Mucosa of descending colon (tissue), 3 donors: ENCODE results near the gene P2RY14. TPM values are rescaled to one million over a fixed set of nuclear protein-coding genes. Genes with fewer than 3 reads are reported as not detected.

Source experiments
- ATAC-seq: fragments of 200-7000 bp; cut with Tn5 transposase; one replicate; pipeline ENCODE4 v1.9.1; 2020; ENCODE audit warnings: mild to moderate bottlenecking, moderate library complexity
- DNase-seq, 3 donors: peaks; one replicate each; pipeline ENCODE4 v3.0.0-alpha.2; 2020
- H3K36me3 ChIP-seq: fragments of 200-600 bp; one replicate; pipeline ENCODE4 v1.8.0; 2021; ENCODE audit warnings: low read depth, mild to moderate bottlenecking
- H3K4me1 ChIP-seq: fragments of 200-600 bp; one replicate; pipeline ENCODE4 v1.8.0; 2021; ENCODE audit warnings: low read depth, mild to moderate bottlenecking
- H3K4me3 ChIP-seq: fragments of 200-600 bp; one replicate; pipeline ENCODE4 v1.8.0; 2021; ENCODE audit warnings: mild to moderate bottlenecking
- H3K9me3 ChIP-seq: fragments of 200-600 bp; one replicate; pipeline ENCODE4 v1.8.0; 2021; ENCODE audit warnings: mild to moderate bottlenecking
- intact Hi-C, 2 donors: fragments of 100-400 bp; cut with DNase I in 1 of 2; cut with micrococcal nuclease in 1 of 2; formaldehyde crosslinking; loops; one replicate each; pipeline versions ENCODE4 v1.11.0 to v1.11.1; 2022; cut with DNase I, micrococcal nuclease
- total RNA-seq, 3 donors: library from RNA; stranded (reverse); fragmentation: NEBNext Ultra II Directional in 2 of 3; extraction: Animal tissue kit (Norgen Biotek cat#: 25700) in 2 of 3; gene quantifications; one replicate each; pipeline versions ENCODE4 v1.2.1 to v1.2.4, GENCODE V29; 2021 to 2023
- TF ChIP-seq, protein P1 (sequence below): fragments of 200-600 bp; IDR thresholded peaks from one replicate; pipeline ENCODE4 v1.8.0; 2022; ENCODE audit warnings: antibody characterized with exemption, mild to moderate bottlenecking
- donor health status: DM: no; HTN: no; CAD: no; lungs with moderate emphysema.
- donor health status: DM: no; HTN: no; CAD: no.
- donor health status: DM: no; HTN: yes; CAD: no.

Gene P2RY14
- total RNA-seq, 3 donors from 2014 or later, result 3.9 to 18.2 (median 4.4) TPM

DNA sequence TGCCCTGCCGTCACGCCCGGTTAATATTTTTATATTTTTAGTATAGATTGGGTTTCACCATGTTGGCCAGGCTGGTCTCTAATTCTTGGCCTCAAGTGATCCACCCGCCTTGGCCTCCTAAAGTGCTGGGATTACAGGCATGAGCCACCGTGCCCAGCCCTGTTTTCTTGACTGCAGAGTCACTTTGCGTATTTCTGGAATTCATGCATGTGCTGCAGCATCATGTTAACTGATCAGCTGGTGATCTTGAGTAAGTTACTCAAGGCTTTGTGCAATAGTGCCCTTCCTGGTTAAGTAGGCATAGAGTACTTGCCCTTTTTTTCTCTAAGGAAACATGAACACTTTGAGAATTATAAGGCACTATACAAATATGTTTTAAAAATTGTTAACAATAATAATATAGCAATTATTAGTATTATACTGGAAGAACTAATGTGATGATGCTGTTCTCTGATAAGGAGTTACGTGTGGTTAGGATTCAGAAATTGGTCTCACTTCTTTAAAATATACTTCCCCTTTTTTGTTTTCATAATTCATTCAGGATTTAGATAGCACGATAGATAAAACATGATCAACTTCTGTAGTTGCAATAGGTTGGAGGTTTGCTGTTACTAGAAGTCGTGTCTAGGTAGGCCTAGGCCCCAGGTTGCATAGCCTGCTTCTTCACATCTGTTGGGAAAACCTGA, 108.9 kb downstream of the P2RY14 start:
- Histone ChIP-seq H3K36me3 (no peaks in the 10 kb centered on the region), H3K9me3 (no peaks in the 10 kb centered on the region), H3K4me3 (no peak overlapping the region), H3K4me1 (peaks cover 8% of the 10 kb centered on the region)
- TF ChIP-seq, protein P1, sequence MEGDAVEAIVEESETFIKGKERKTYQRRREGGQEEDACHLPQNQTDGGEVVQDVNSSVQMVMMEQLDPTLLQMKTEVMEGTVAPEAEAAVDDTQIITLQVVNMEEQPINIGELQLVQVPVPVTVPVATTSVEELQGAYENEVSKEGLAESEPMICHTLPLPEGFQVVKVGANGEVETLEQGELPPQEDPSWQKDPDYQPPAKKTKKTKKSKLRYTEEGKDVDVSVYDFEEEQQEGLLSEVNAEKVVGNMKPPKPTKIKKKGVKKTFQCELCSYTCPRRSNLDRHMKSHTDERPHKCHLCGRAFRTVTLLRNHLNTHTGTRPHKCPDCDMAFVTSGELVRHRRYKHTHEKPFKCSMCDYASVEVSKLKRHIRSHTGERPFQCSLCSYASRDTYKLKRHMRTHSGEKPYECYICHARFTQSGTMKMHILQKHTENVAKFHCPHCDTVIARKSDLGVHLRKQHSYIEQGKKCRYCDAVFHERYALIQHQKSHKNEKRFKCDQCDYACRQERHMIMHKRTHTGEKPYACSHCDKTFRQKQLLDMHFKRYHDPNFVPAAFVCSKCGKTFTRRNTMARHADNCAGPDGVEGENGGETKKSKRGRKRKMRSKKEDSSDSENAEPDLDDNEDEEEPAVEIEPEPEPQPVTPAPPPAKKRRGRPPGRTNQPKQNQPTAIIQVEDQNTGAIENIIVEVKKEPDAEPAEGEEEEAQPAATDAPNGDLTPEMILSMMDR, result no peak
- no peak for DNase-seq
- intact Hi-C loops, result loop anchor here (2.0 to 5.0 kb wide), 2 partner anchors 113 kb away; no protein-coding TSS in a partner anchor
- ATAC-seq, result peak; percentile 11

DNA sequence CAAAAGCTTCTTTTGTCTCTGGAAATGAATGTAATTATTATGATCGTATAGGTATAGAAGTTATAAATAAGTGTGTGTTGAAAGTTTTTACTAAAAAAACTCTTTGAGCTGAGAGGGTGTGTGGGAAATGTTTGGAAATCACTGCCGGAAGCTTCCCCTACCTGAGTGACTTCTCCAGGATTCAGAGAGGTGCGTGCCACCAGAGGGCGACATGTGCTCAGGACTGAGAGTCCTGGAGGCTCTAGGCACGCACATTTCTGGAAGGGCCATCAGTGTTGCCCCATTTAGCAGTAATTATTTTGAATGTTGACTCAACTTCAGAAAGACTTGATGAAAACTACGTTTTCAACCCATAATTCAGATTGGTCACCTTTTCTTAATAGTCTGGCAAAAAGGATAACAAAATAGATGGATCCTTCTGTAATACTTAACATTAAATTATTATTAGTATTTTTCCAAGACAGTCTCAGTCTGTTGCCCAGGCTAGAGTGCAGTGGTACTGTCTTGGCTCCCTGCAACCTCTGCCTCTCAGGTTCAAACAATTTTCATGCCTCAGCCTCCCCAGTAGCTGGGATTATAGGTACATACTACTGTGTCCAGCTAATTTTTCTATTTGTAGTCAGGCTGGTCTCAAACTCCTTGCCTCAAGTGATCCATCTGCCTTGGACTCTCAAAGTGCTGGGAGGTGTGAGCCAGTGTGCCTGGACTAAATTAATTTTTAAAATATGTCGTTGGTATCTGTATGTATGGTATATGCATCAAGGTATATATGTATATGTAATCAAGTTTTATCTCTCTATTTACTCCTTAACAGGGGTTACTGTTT, 109.9 kb downstream of the P2RY14 start:
- intact Hi-C loops, result loop anchor here (2.0 to 5.0 kb wide), 2 partner anchors 114 kb away; no protein-coding TSS in a partner anchor
- peak; percentile 84 to 94 (median 88) for DNase-seq

GRCh38 chr3:151166161-151166560, 112.2 kb downstream of the P2RY14 start:
- no peak overlapping the region for H3K4me3 ChIP-seq
- H3K4me1 ChIP-seq, result peaks cover 8% of the 10 kb centered on the region
- ATAC-seq, result no peak
- intact Hi-C loops, result loop anchor here in 1 of 2 donors (5.0 kb wide), 1 partner anchor 116 kb away; no protein-coding TSS in a partner anchor
- H3K36me3 ChIP-seq, result no peaks in the 10 kb centered on the region
- no peak for DNase-seq
- H3K9me3 ChIP-seq, result no peaks in the 10 kb centered on the region
- TF ChIP-seq, protein P1, result no peak

More for the DNA sequence above, 109.9 kb downstream of the P2RY14 start:
- H3K4me3 ChIP-seq, result no peak overlapping the region
- H3K9me3 ChIP-seq, result no peaks in the 10 kb centered on the region
- H3K36me3 ChIP-seq, result no peaks in the 10 kb centered on the region
- TF ChIP-seq, protein P1, result peak; percentile 61
- H3K4me1 ChIP-seq, result peaks cover 8% of the 10 kb centered on the region
- peak; percentile 85 for ATAC-seq

DNA sequence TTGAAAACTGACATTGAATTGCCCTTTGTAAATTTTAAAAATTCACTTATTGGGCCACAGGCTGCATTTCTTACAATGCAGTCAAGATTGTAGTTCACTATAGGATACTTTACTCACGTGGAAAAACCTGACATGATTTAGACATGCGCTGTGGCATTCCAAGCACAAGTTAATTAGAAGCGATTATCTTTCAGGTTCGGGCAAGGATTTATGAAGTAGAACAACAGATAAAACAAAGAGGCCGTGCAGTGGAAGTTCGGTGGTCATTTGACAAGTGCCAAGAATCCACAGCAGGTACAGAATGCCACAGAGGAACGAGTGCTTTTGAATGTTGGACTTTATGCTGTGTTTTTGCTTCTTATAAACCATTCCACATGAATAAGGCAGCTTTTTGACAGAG, 113.1 kb downstream of the P2RY14 start:
- intact Hi-C loops, result loop anchor here in 1 of 2 donors (5.0 kb wide), 1 partner anchor 117 kb away; no protein-coding TSS in a partner anchor
- no peaks in the 10 kb centered on the region for H3K36me3 ChIP-seq
- TF ChIP-seq, protein P1, result no peak
- ATAC-seq (no peak), DNase-seq (no peak)
- no peak overlapping the region for H3K4me3 ChIP-seq
- H3K4me1 ChIP-seq, result peaks cover 4% of the 10 kb centered on the region
- no peaks in the 10 kb centered on the region for H3K9me3 ChIP-seq

Other genes starting within 250 kb of the P2RY14 start
- 1 to 10 TPM in 1 of 3 donors, under 1 TPM in 2; 0.39 to 2.4 (median 0.55) TPM for gene MED12L, start 192.9 kb downstream of the P2RY14 start, total RNA-seq
- 1 to 10 TPM; 1.3 to 1.5 (median 1.4) TPM for gene GPR171, start 75.3 kb downstream of the P2RY14 start, total RNA-seq
- gene GPR87, start 38.3 kb upstream of the P2RY14 start, total RNA-seq, result not detected
- gene P2RY13, start 51.0 kb upstream of the P2RY14 start, total RNA-seq, result 1 to 10 TPM in 2 of 3 donors, under 1 TPM in 1; 0.29 to 1.9 (median 1.5) TPM
- gene P2RY12, start 106.2 kb upstream of the P2RY14 start, total RNA-seq, result 1 to 10 TPM in 2 of 3 donors, under 1 TPM in 1; 0.32 to 3.4 (median 1.0) TPM
- 1 to 10 TPM; 1.0 to 1.6 (median 1.3) TPM for gene IGSF10, start 182.5 kb upstream of the P2RY14 start, total RNA-seq